Activated CD4-positive, alpha-beta memory T cell treated with anti-CD3 and anti-CD28 coated beads, Interleukin-2, amount 10 ng/mL, durations not matched to agents 7 days and 5 days (primary cell): ENCODE measurements around the gene POC1B. TPM values are rescaled to one million over a fixed set of nuclear protein-coding genes. Genes with fewer than 3 reads are reported as not detected.

ENCODE experiments used
- CTCF ChIA-PET: fragments of 350-600 bp; sonication (Branson Sonifier 250); formaldehyde crosslinking; loops from one replicate; lab custom pipeline; 2021; ENCODE audit warnings: antibody characterized with exemption, inconsistent platforms; lab: Charles Lee
- POLR2A ChIA-PET: fragments of 350-600 bp; sonication (Branson Sonifier 250); formaldehyde crosslinking; loops from one replicate; lab custom pipeline; 2021; ENCODE audit warnings: antibody characterized with exemption; lab: Charles Lee
- DNase-seq: peaks from one replicate; pipeline ENCODE4 v3.0.0-alpha.2; 2020
- H3K27ac Mint-ChIP-seq: one replicate; pipeline ENCODE4 v1.8.0; 2021; ENCODE audit warnings: mild to moderate bottlenecking, mixed read lengths
- H3K27me3 Mint-ChIP-seq: one replicate; pipeline ENCODE4 v1.8.0; 2021; ENCODE audit warnings: mixed read lengths
- H3K36me3 Mint-ChIP-seq: one replicate; pipeline ENCODE4 v1.8.0; 2021; ENCODE audit warnings: low read depth, mixed read lengths
- H3K4me1 Mint-ChIP-seq: one replicate; pipeline ENCODE4 v1.8.0; 2021; ENCODE audit warnings: mixed read lengths
- H3K4me3 Mint-ChIP-seq: one replicate; pipeline ENCODE4 v1.8.0; 2021; ENCODE audit warnings: mild to moderate bottlenecking, mixed read lengths
- H3K9me3 Mint-ChIP-seq: one replicate; pipeline ENCODE4 v1.8.0; 2021; ENCODE audit warnings: mixed read lengths
- total RNA-seq, 2 experiments: library from RNA; stranded (reverse); gene quantifications; one replicate each; pipeline ENCODE4 v1.2.3, GENCODE V29; 2021

Gene POC1B
- 10 to 100 TPM; 56.8 to 58.6 TPM for total RNA-seq

DNA sequence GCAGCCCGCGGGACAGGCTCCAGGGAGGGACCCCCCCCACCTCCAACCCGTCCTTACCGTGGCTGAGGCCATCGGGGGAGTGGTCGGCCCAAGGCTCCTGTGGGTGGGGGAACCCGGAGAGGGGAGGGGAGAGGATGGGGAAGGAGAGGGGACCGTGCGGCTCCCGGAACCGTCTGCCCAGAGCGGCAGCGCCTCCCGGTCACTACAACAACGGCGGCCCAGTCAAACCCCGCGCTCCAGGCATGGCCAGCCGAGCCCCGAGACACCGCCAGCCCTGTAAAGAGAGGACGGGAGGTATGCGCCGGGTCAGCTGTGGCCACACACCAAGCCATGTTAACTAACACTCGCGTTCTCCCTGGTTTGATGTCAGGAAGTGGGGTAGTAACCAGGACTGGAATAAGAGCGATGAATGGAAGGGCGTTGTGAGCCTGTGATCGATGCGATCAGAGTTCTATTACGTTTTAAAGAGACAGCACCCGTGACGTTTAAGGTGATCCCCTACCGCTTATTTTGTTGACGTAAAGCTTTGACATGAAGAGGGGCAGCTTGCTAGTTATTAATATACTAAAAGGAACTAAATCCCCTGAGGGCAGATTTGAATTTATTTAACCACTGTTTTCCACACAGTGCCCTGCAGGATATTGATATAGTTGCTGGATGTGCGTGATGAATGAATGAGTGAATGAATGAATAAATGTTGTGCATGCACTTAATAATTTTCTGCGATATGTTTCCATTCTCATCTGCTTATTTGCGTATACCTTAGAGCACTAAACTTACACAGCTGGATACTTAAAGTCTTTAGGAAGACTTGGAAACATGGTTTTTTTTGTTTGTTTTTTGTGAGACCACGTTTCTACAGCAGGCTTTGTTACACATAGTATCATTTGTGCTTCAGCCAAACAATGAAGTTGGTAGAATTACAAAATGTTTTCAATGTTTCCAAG lies at the start of gene POC1B:
Gene POC1B (minus strand): TSS at position 224 of the 947 bp plus-strand sequence. CDS start 152 bp downstream, at position 72.
- Mint-ChIP-seq H3K4me1 (peaks cover 64% of the 10 kb centered on the region), H3K4me3 (peak within 1 kb of the TSS; percentile 90), H3K27me3 (no peaks in the 10 kb centered on the region), H3K36me3 (peaks cover 38% of the 10 kb centered on the region), H3K27ac (peak within 1 kb of the TSS; percentile 94), H3K9me3 (no peaks in the 10 kb centered on the region)
- peak; percentile 80 for DNase-seq
- CTCF ChIA-PET = interaction anchor here (1.7 to 11.2 kb wide), 7 partner anchors 49 to 508 kb away, joined by 6 to 209 read pairs (median 9); partner anchors contain the start of gene DUSP6
- POLR2A ChIA-PET = interaction anchor here (0.6 to 5.0 kb wide), 22 partner anchors 12 to 507 kb away, joined by 3 to 111 read pairs (median 8); partner anchors contain the start of genes ATP2B1 and DUSP6

DNA sequence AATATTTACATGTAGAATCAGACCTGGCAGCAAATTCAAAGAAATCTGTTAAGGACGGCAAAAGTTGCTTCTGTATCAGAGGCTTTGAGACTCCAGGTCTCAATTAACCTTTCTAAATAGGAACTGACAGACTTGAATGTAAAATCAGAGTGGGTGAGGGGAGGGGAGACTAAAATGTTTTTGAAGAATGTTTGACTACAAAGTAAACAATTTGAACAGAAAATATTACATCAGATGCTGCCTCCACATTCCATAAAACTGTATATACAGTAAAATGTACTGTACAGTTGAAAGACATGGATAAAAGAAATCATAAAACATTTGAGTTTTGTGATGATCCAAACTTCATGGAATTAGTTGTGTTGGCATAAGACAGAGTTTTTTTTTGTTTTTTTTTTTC lies 49.5 kb upstream of the POC1B start:
- Mint-ChIP-seq H3K27ac (no peak overlapping the region), H3K4me3 (no peak overlapping the region), H3K9me3 (no peaks in the 10 kb centered on the region), H3K27me3 (no peaks in the 10 kb centered on the region), H3K36me3 (no peaks in the 10 kb centered on the region), H3K4me1 (peaks cover 4% of the 10 kb centered on the region)
- ChIA-PET CTCF (no interaction called here), POLR2A (no interaction called here)
- no peak for DNase-seq

DNA sequence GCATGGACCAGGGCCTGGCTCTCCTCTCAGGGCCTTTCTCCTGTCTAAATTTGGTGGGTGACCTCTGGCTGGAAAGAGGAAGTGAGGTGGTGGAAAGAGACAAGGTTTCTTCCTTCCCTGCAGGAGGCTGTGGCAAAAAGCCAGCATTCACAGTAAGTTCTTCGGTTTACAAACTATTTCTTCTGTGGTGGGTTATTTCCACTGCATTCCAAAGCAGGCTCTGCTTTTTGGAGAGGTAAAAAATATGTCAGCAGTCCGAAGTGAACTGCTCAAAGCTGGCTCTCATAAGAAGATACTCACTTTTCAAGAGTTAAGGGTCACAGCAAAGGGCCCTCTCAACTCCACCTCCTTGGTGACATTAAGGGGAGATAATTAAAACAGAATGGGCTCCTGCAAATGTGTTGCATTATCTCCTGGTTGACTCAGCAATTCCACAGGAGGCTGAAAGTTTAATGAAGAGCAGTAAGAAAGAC lies 48.9 kb upstream of the POC1B start:
- Mint-ChIP-seq H3K27me3 (no peaks in the 10 kb centered on the region), H3K4me3 (no peak overlapping the region), H3K27ac (no peak overlapping the region), H3K4me1 (peaks cover 4% of the 10 kb centered on the region), H3K9me3 (no peaks in the 10 kb centered on the region), H3K36me3 (no peaks in the 10 kb centered on the region)
- CTCF ChIA-PET = no interaction called here
- POLR2A ChIA-PET = no interaction called here
- no peak for DNase-seq

DNA sequence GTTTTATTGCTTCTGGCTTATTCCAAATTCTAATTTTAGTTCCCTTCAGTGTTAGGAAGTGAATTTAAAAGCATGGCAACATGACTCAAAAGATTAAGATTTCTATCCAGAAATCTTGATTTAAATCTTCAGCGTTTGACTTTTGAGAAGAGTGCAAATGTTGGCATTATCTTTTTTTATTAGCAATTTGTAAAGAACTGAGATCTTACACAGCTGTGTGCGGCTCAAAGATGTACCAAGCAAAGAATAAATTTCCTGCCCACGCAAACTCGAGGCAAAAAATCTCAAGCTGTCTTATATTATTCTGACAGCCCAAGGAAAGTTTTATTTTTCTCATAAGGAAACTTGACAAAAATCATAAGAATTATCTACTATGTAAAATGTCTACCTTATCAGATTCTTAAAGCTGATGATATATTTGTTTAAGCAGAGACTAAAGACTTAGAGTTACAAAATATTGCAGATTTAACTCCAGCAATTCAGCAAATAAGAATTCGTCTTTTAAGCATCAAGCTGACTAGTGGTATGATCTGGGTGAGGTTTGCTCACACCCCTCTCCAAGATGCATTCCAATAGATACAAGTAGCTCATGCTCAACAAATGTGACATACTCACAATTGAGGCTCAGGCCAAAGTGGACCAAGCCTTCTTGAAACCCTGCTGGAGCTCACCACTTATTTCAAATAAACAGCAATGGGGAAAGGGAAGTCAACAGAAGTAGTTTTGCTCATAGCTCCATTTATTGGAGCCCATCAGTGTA lies 47.4 kb upstream of the POC1B start:
- H3K4me1 Mint-ChIP-seq = no peaks in the 10 kb centered on the region
- H3K4me3 Mint-ChIP-seq = no peak overlapping the region
- H3K36me3 Mint-ChIP-seq = no peaks in the 10 kb centered on the region
- DNase-seq = no peak
- H3K9me3 Mint-ChIP-seq = no peaks in the 10 kb centered on the region
- CTCF ChIA-PET = no interaction called here
- H3K27me3 Mint-ChIP-seq = no peaks in the 10 kb centered on the region
- H3K27ac Mint-ChIP-seq = no peak overlapping the region
- POLR2A ChIA-PET = no interaction called here

DNA sequence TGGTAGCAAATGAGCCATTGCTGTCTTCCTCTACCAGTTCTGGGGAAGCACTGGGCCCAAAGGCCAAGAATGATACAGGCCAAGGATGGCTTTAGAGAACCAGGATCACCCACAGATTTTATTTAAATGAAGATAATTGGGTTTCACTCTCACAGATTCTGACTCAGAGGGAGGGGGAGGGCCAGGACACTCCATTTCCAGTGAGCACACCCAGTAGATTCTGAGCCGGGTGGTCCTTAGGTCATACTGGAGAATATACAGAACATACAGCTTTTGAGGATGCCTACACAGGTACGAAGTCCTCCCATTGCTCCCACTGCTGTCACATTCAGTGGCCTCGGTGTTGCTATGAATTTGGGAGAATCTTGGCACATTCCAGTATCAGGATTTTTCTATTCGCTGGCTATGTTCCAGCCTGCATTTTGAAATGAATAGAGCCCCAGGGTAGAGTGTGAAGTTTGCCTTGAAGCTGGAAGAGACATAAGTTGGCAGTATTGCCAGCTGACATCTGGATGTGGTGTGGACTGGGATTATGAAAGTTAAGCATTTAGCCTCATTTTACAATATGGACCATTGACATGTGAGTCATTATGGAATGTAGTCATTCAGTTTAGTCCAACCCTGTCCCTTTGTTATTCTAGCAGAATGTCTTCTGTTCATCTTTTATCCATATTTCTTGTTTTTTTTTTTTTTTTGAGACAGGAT lies 45.8 kb upstream of the POC1B start:
- H3K27ac Mint-ChIP-seq = no peak overlapping the region
- no peaks in the 10 kb centered on the region for H3K9me3 Mint-ChIP-seq
- DNase-seq = no peak
- ChIA-PET POLR2A (no interaction called here), CTCF (no interaction called here)
- H3K36me3 Mint-ChIP-seq = no peaks in the 10 kb centered on the region
- no peaks in the 10 kb centered on the region for H3K27me3 Mint-ChIP-seq
- no peak overlapping the region for H3K4me3 Mint-ChIP-seq
- H3K4me1 Mint-ChIP-seq = peaks cover 2% of the 10 kb centered on the region

DNA sequence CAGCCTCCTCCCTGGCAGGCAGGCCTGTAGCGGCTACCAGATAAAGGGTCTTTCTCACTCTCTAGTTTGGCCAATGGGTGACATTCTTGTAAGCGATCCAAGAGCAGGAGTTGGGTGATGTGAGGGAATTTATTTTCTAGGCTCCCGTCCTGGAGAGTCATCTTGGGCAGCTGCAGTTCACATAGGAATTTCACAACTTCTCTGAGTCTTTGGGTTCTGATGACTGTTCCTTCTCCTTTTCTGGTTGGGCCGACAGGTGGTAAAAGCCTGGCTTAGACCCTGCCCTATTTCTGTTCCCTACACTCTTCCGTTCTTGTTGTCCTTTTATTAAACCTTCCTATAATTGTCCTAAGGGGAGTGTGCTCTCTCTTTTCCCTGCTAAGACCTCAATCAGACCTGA lies 42.6 kb upstream of the POC1B start:
- Mint-ChIP-seq H3K27ac (no peak overlapping the region), H3K4me3 (no peak overlapping the region), H3K27me3 (no peaks in the 10 kb centered on the region), H3K9me3 (no peaks in the 10 kb centered on the region), H3K4me1 (peaks cover 7% of the 10 kb centered on the region), H3K36me3 (no peaks in the 10 kb centered on the region)
- ChIA-PET POLR2A (no interaction called here), CTCF (no interaction called here)
- DNase-seq = no peak

DNA sequence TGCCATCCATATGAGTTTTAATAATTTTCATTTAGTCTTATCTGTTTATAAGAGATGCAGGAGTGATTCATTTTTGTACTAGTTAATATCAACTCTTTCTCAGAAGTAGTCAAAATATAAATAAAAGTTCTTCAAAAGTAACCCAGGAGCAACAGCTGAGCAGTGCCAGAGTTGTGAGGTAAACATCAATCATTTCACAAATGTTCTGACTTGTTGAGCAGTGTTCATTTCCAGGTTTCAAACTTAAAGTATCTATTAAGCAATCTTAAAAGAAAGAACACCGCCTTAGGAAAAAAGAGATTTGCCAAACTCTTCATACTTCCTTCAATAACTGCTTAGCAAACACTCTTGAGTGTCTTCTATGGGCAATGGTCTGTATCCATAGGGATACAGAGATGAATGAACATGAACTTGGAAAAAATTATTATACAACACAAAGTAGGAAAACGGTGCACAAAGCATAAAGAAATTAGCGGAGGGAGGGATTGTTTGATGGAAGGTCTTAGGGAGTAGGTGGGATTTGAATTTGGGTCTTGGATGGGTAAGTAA lies 41.9 kb upstream of the POC1B start:
- Mint-ChIP-seq H3K27me3 (no peaks in the 10 kb centered on the region), H3K4me1 (peaks cover 7% of the 10 kb centered on the region), H3K27ac (no peak overlapping the region), H3K36me3 (no peaks in the 10 kb centered on the region), H3K9me3 (no peaks in the 10 kb centered on the region), H3K4me3 (no peak overlapping the region)
- no peak for DNase-seq
- CTCF ChIA-PET = no interaction called here
- POLR2A ChIA-PET = no interaction called here

DNA sequence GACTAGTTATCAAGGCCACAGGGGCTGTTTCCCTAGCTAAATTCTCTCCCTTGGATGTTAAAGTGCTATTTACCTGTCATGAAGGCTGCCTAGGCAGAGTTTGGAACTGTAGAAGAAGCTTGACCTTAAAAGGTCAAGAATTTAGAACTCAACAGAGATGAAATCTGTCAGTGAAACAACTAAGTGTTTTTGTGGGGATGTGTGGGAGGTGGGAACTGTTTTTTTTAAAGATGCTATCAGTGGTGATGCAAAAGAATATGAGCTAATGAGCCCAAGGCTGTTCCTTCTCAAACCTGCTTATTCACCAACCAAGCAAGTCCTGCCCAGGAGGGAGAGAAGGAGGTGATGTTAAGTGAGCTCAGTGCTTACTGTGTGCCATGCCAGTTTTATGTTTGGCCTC lies 40.8 kb upstream of the POC1B start:
- DNase-seq = no peak
- no peaks in the 10 kb centered on the region for H3K27me3 Mint-ChIP-seq
- no peak overlapping the region for H3K4me3 Mint-ChIP-seq
- no peaks in the 10 kb centered on the region for H3K36me3 Mint-ChIP-seq
- H3K27ac Mint-ChIP-seq = no peak overlapping the region
- H3K4me1 Mint-ChIP-seq = peaks cover 7% of the 10 kb centered on the region
- ChIA-PET POLR2A (no interaction called here), CTCF (no interaction called here)
- H3K9me3 Mint-ChIP-seq = no peaks in the 10 kb centered on the region

DNA sequence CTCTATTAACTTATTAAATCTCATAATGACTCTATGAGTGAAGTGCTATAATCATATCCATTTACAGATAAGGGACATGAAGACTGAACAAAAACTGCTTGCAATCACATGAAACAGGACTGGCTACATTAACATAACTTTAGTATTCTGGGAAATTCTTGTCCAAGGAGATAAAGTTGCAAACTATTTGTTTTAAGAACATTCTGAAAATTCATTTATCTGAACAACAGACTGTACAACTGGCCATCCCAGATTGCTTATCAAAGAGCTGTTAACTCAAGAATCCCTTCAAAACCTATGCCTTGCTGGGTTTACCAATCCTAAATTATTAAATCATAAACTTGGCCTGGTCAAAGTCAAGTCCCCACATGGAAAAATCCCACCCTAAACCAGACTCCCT lies 39.2 kb upstream of the POC1B start:
- no peak overlapping the region for H3K27ac Mint-ChIP-seq
- POLR2A ChIA-PET = no interaction called here
- CTCF ChIA-PET = no interaction called here
- no peaks in the 10 kb centered on the region for H3K36me3 Mint-ChIP-seq
- no peak overlapping the region for H3K4me3 Mint-ChIP-seq
- H3K9me3 Mint-ChIP-seq = no peaks in the 10 kb centered on the region
- H3K27me3 Mint-ChIP-seq = no peaks in the 10 kb centered on the region
- peaks cover 7% of the 10 kb centered on the region for H3K4me1 Mint-ChIP-seq
- no peak for DNase-seq

DNA sequence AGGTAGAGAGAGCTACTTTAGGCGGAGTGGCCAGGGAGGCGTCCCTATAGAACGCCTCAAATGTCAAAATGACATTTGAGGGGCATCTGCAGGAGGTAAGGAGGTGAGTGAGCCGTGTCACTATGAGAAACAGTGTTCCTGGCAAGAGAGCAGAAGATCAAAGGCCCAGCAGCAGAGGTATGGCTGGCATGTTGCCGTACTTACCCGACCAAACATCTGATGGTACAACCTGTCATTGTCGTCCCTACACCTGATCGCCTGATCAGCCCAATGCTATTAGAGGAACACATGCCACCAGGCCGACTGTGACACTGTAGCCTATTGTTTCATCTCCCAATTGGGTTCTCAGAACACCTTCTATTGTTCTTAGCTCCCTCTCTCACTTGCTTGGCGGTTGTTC lies 33.9 kb upstream of the POC1B start:
- Mint-ChIP-seq H3K27ac (no peak overlapping the region), H3K36me3 (no peaks in the 10 kb centered on the region), H3K4me1 (no peaks in the 10 kb centered on the region), H3K27me3 (no peaks in the 10 kb centered on the region), H3K4me3 (no peak overlapping the region), H3K9me3 (no peaks in the 10 kb centered on the region)
- ChIA-PET POLR2A (no interaction called here), CTCF (interaction anchor here (1.3 kb wide), 1 partner anchor 542 kb away, joined by 3 read pairs; no protein-coding TSS in a partner anchor)
- DNase-seq = no peak

DNA sequence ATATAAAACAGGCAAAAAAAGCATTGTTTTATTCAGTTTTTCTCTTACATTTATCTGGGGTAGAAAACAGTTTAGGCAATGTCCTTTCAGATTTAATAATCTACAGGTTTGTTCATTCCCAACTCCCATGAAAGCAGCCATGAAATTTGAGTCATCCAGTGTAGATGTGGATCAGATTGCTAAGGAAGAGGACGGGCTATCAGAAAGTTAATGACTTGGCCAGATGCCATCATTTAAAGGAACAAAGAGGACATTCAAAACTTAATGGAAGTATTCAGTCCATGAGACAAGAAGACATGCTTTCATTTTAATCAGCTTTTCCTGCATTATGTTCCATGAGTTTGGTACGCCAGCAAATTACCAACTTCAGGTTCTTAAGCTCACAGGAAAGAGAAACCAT lies 31.1 kb upstream of the POC1B start:
- POLR2A ChIA-PET = interaction anchor here (1.3 kb wide), 1 partner anchor 152 kb away, joined by 3 read pairs; the partner anchor contains the start of gene ATP2B1
- no peaks in the 10 kb centered on the region for H3K27me3 Mint-ChIP-seq
- no peak for DNase-seq
- CTCF ChIA-PET = no interaction called here
- no peak overlapping the region for H3K27ac Mint-ChIP-seq
- H3K36me3 Mint-ChIP-seq = no peaks in the 10 kb centered on the region
- H3K9me3 Mint-ChIP-seq = no peaks in the 10 kb centered on the region
- no peak overlapping the region for H3K4me3 Mint-ChIP-seq
- H3K4me1 Mint-ChIP-seq = no peaks in the 10 kb centered on the region

DNA sequence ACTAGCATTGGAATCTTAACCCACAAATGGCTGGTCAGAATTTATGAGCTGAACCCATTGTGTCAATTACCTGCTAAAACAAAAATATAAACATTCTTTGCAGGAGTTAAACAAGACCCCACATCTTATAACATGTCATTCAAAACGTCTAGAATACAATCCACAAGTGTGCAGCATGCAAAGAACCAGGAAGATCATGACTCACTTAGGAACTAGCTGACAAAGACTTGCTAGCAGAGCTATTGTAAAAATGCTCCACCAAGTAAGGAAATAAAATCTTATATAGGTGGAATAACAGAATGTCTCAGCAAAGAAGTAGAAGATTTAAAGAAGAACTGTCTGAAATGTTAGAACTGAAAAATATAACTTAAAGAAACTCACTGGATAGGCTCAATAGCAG lies 26.5 kb upstream of the POC1B start:
- CTCF ChIA-PET = interaction anchor here (2.7 kb wide), 1 partner anchor 9 kb away, joined by 11 read pairs; no protein-coding TSS in a partner anchor

More for the DNA sequence above, 26.5 kb upstream of the POC1B start:
- Mint-ChIP-seq H3K27ac (no peak overlapping the region), H3K27me3 (no peaks in the 10 kb centered on the region), H3K36me3 (no peaks in the 10 kb centered on the region), H3K9me3 (no peaks in the 10 kb centered on the region), H3K4me3 (no peak overlapping the region), H3K4me1 (no peaks in the 10 kb centered on the region)
- POLR2A ChIA-PET = no interaction called here
- DNase-seq = no peak
